ENCODE measurements around the gene SPIN2A. TPM values are rescaled to one million over a fixed set of nuclear protein-coding genes. Genes with fewer than 3 reads are reported as not detected.
A peak's percentile ranks its signal among the peaks of the same experiment; 100 is the strongest.

SPIN2A gene
- total and polyA plus RNA-seq, 2 of the 8 experiments (the other 6 are each of a cell fraction or from before 2014, with no cell fraction given) = 3.2 to 4.2 TPM

DNA sequence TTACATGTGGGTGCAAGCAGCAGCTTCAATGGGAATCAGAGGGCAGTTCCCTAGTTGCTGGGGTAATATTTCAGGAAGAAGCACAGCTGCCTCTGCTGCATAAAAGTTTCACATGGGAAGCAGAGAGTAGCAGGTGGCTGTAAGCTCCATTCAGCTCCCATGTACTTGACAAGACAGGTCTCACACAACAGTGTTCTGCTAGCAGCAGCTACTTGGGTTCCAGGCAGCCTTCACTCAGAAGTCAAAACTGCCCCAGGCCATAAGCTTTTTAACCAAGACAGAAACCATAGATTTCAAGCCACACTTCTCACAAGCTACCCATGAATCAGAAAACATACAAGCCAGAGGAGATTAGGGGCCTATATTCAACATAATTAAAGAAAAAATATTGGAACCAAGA, 41.4 kb upstream of the SPIN2A start:
- H3K4ac ChIP-seq (replicated peaks; ENCODE audit: insufficient read length, low read depth, low read length) = no peak overlapping the region
- FAIRE-seq (peak; percentile 28), DNase-seq (ENCODE audit: low read depth in 1 of 2, low spot score in 2 of 2) (no peak)
- H3K4me3 ChIP-seq (ENCODE audit: extremely low read depth in 1 of 4, insufficient read depth in 2 of 4, low read depth in 3 of 4, low read length in 4 of 4) = no peak overlapping the region
- no peaks in the 10 kb centered on the region for H3K9me3 ChIP-seq (ENCODE audit: insufficient read depth in 2 of 2, low read depth in 1 of 2, low read length in 1 of 2)
- H2BK15ac ChIP-seq (ENCODE audit: low read length) = 0 out of 2 replicates have a peak overlapping the region, but pooled peaks have one; percentile 46
- H2AFZ ChIP-seq (ENCODE audit: low read length) = no peak overlapping the region
- H3K18ac ChIP-seq (ENCODE audit: extremely low read depth, low read length) = no peak overlapping the region
- no peak overlapping the region for H3K14ac ChIP-seq (ENCODE audit: insufficient read length)
- POLR2A ChIA-PET (ENCODE audit: partially characterized antibody) = interaction anchor here (1.7 kb wide), 1 partner anchor 16 kb away, joined by 4 read pairs; no protein-coding TSS in a partner anchor
- H3K27ac ChIP-seq (ENCODE audit: low read depth, low read length) = no peak overlapping the region
- no peaks in the 10 kb centered on the region for H3K36me3 ChIP-seq (ENCODE audit: control insufficient read depth in 2 of 4, insufficient read depth in 4 of 4, low read length in 3 of 4)
- H3K79me1 ChIP-seq (ENCODE audit: low read depth, low read length) = no peaks in the 10 kb centered on the region
- H4K5ac ChIP-seq (ENCODE audit: insufficient read length, low read depth, low read length) = no peak overlapping the region
- H3K23ac ChIP-seq (ENCODE audit: insufficient read length) = no peak overlapping the region
- H3K4me1 ChIP-seq (replicated peaks in 1 of 4; ENCODE audit: control insufficient read depth in 3 of 4, insufficient read depth in 4 of 4, low read length in 3 of 4) = peaks cover 2 to 6% (median 2%) of the 10 kb centered on the region in 4 experiments; a peak in 3 of 7 replicates
- no peak overlapping the region for H3K4me2 ChIP-seq (ENCODE audit: insufficient read depth in 1 of 2, low read depth in 2 of 2, low read length in 2 of 2)
- no peak overlapping the region for H2AK5ac ChIP-seq (ENCODE audit: low read depth, low read length)
- no peaks in the 10 kb centered on the region for H3K79me2 ChIP-seq (ENCODE audit: control insufficient read depth in 1 of 2, insufficient read depth in 2 of 2, low read length in 2 of 2)
- CTCF ChIA-PET (ENCODE audit: partially characterized antibody) = no interaction called here
- H4K20me1 ChIP-seq (replicated peaks in 1 of 2; ENCODE audit: control insufficient read depth in 1 of 2, insufficient read depth in 2 of 2, low read length in 2 of 2) = no peaks in the 10 kb centered on the region
- H4K91ac ChIP-seq (replicated peaks; ENCODE audit: insufficient read length, low read length) = no peak overlapping the region
- H2BK5ac ChIP-seq (ENCODE audit: low read depth, low read length) = peak overlapping the region; percentile 16; the same call in 1 of the 2 replicates
- no peak overlapping the region for H2BK20ac ChIP-seq (ENCODE audit: low read length)
- H3K27me3 ChIP-seq (replicated peaks in 1 of 4; ENCODE audit: control insufficient read depth in 3 of 4, extremely low read depth in 1 of 4, insufficient read depth in 3 of 4, low read length in 3 of 4) = no peaks in the 10 kb centered on the region
- peak overlapping the region; percentile 50; the same call in 1 of the 2 replicates for H2BK12ac ChIP-seq (ENCODE audit: low read depth, low read length)
- no peak overlapping the region for H2BK120ac ChIP-seq (replicated peaks; ENCODE audit: low read depth, low read length)
- TF ChIP-seq JUN (IDR thresholded peaks at IDR 0.05; ENCODE audit: low read depth, low read length) (no peak), CTBP2 (IDR thresholded peaks at IDR 0.05; ENCODE audit: borderline replicate concordance, insufficient read depth, insufficient read length, low read length) (no peak), TEAD4 (IDR thresholded peaks at IDR 0.05; ENCODE audit: low read depth, low read length) (no peak), TCF12 (IDR thresholded peaks at IDR 0.05; ENCODE audit: low read depth, low read length) (no peak), RNF2 (IDR thresholded peaks at IDR 0.05; ENCODE audit: borderline replicate concordance, low read depth, low read length, missing control alignments, poor library complexity, severe bottlenecking) (no peak), CHD2 (IDR thresholded peaks at IDR 0.05; ENCODE audit: low read length) (no peak), SRF (IDR thresholded peaks at IDR 0.05; ENCODE audit: low read depth, low read length) (no peak)
- TF ChIP-seq, protein P1, sequence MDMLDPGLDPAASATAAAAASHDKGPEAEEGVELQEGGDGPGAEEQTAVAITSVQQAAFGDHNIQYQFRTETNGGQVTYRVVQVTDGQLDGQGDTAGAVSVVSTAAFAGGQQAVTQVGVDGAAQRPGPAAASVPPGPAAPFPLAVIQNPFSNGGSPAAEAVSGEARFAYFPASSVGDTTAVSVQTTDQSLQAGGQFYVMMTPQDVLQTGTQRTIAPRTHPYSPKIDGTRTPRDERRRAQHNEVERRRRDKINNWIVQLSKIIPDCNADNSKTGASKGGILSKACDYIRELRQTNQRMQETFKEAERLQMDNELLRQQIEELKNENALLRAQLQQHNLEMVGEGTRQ (IDR thresholded peaks at IDR 0.05; ENCODE audit: low read length) = no peak
- H3K9ac ChIP-seq (replicated peaks in 1 of 4; ENCODE audit: extremely low read depth in 1 of 4, low read depth in 3 of 4, low read length in 3 of 4) = no peak overlapping the region
- H3K56ac ChIP-seq (replicated peaks; ENCODE audit: insufficient read length, low read depth, low read length) = no peak overlapping the region
- no peaks in the 10 kb centered on the region for H3K23me2 ChIP-seq (ENCODE audit: low read depth, low read length)
- H4K8ac ChIP-seq (ENCODE audit: extremely low read depth, insufficient read depth, low read length) = no peak overlapping the region

Measured in H1 (cell line).